ENCODE measurements around the gene ARMCX2. TPM values are rescaled to one million over a fixed set of nuclear protein-coding genes. Genes with fewer than 3 reads are reported as not detected.
"Not testable (repeated sequence)": the region's sequence is repeated elsewhere in the genome, so short reads cannot be mapped to it uniquely, and the experiment has no call there.

Gene ARMCX2
- total RNA-seq, 6 experiments from 2014 or later: 97.4 to 172 (median 110) TPM

DNA sequence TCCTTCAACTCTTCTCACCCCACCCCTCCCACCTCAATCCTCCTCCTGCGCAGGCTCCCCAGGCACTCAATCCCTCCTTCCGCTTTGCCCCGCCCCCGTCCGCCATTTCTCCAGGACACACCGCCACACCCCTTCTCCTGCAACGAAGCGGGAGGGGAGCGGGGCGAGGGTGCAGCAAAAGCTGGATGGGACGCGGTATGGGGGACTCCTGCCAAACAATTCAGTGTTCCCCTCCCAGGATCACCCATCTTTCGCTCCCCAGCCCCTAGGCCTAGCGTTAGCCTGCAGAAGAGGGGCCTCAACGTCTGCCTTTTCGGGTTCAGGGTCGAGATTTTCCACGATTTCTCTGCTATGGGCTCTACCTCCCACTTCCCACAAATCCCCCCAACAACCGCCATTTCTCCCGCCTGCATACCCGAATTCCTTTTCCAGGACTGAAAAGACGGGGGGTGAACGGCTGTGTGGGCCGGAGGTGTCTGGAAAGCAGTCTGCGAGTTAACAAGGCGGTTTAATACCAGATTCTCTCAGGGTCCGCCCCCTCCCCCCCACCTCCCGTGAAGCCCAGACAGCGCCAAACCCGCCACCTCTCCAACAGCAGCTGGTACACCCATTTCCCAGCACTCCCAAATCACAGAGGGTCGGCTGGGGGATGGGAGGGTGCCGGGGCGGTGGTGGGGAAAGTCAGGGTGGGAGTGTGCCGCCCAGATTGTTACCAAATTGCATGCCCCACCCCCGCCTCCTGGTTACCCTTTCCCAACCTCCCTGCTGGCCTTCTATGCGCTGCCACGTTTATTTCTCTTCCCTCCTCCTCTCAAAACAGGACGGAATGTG, 774 bp downstream of the ARMCX2 start:
- DNase-seq: no peak
- Mint-ChIP-seq H3K9me3 (no peaks in the 10 kb centered on the region), H3K4me1 (ENCODE audit: low read depth) (peaks cover 14% of the 10 kb centered on the region; the same call in 1 of the 2 replicates), H3K36me3 (ENCODE audit: low read depth) (no peaks in the 10 kb centered on the region), H3K4me3 (peak overlapping the region; percentile 87), H3K27me3 (ENCODE audit: insufficient read depth) (peaks cover 9% of the 10 kb centered on the region), H3K27ac (no peak overlapping the region; the same call in 1 of the 2 replicates)
- TF ChIP-seq, protein P1, sequence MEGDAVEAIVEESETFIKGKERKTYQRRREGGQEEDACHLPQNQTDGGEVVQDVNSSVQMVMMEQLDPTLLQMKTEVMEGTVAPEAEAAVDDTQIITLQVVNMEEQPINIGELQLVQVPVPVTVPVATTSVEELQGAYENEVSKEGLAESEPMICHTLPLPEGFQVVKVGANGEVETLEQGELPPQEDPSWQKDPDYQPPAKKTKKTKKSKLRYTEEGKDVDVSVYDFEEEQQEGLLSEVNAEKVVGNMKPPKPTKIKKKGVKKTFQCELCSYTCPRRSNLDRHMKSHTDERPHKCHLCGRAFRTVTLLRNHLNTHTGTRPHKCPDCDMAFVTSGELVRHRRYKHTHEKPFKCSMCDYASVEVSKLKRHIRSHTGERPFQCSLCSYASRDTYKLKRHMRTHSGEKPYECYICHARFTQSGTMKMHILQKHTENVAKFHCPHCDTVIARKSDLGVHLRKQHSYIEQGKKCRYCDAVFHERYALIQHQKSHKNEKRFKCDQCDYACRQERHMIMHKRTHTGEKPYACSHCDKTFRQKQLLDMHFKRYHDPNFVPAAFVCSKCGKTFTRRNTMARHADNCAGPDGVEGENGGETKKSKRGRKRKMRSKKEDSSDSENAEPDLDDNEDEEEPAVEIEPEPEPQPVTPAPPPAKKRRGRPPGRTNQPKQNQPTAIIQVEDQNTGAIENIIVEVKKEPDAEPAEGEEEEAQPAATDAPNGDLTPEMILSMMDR (IDR thresholded peaks at IDR 0.05): no peak

DNA sequence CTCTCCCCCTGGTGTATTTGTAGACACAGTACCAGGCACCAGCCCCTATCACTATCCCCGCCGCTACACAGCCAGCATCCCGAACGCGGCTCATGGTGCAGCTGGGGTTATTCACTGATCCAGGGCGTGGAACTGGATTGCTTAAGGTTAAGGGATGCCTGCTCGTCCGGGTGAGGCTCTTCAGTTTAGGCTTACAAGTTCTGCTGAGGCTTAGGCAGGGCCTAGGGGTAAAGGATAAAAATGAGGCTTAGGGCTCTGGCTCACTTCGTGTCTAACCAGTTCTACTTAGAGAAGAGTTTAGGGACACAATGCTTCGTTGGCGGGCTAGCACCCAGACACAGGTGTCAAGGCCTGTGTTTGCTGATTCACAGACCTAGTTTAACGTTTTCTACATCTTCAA, 2.2 kb downstream of the ARMCX2 start:
- DNase-seq: no peak
- Mint-ChIP-seq H3K4me3 (peak overlapping the region; percentile 87; the same call in 1 of the 2 replicates), H3K9me3 (no peaks in the 10 kb centered on the region), H3K36me3 (ENCODE audit: low read depth) (no peaks in the 10 kb centered on the region), H3K27me3 (ENCODE audit: insufficient read depth) (peaks cover 9% of the 10 kb centered on the region), H3K4me1 (ENCODE audit: low read depth) (peaks cover 14% of the 10 kb centered on the region; the same call in 1 of the 2 replicates), H3K27ac (no peak overlapping the region)
- TF ChIP-seq, protein P1 (IDR thresholded peaks at IDR 0.05): no peak

GRCh38 chrX:101656817-101657216, 2.8 kb downstream of the ARMCX2 start:
- Mint-ChIP-seq H3K4me3 (no peak overlapping the region), H3K36me3 (ENCODE audit: low read depth) (no peaks in the 10 kb centered on the region), H3K27me3 (ENCODE audit: insufficient read depth) (peaks cover 9% of the 10 kb centered on the region), H3K4me1 (ENCODE audit: low read depth) (peaks cover 14% of the 10 kb centered on the region; the same call in 1 of the 2 replicates), H3K27ac (no peak overlapping the region), H3K9me3 (no peaks in the 10 kb centered on the region)
- no peak for DNase-seq
- TF ChIP-seq, protein P1 (IDR thresholded peaks at IDR 0.05): no peak

- DNase-seq: no peak
Observed at GRCh38 chrX:101655534-101655933, 4.1 kb downstream of the ARMCX2 start.

GRCh38 chrX:101647716-101648115, 11.9 kb downstream of the ARMCX2 start:
- H3K4me3 Mint-ChIP-seq; H3K36me3 Mint-ChIP-seq (ENCODE audit: low read depth); H3K9me3 Mint-ChIP-seq; DNase-seq; H3K27me3 Mint-ChIP-seq (ENCODE audit: insufficient read depth); H3K4me1 Mint-ChIP-seq (ENCODE audit: low read depth); H3K27ac Mint-ChIP-seq: not testable (repeated sequence)

More at GRCh38 chrX:101655534-101655933, 4.1 kb downstream of the ARMCX2 start:
- H3K36me3 Mint-ChIP-seq (ENCODE audit: low read depth): no peaks in the 10 kb centered on the region
- peaks cover 3% of the 10 kb centered on the region; the same call in 1 of the 2 replicates for H3K27me3 Mint-ChIP-seq (ENCODE audit: insufficient read depth)
- TF ChIP-seq, protein P1 (IDR thresholded peaks at IDR 0.05): no peak
- H3K9me3 Mint-ChIP-seq: no peaks in the 10 kb centered on the region
- peaks cover 14% of the 10 kb centered on the region; the same call in 1 of the 2 replicates for H3K4me1 Mint-ChIP-seq (ENCODE audit: low read depth)
- H3K27ac Mint-ChIP-seq: no peak overlapping the region
- no peak overlapping the region for H3K4me3 Mint-ChIP-seq

DNA sequence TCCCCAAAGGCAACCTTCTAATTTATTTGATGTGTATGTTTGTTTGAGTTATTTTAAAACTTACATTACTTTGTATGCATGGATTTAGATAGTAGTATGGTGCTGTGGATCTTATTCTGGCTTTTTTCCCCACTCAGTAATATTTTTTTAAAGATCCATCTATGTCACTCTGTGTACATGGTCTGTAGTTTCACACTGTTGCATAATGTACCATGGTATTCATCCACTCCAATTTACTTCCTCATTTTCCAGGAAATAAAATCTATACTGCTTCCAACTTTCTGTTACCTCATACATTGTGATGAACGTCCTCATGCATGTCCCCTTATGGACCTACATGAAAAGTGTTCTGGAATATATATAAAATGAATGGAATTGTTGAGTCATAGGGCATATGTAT, 17.6 kb downstream of the ARMCX2 start:
- H3K4me1 Mint-ChIP-seq (ENCODE audit: low read depth): no peaks in the 10 kb centered on the region
- TF ChIP-seq, protein P1 (IDR thresholded peaks at IDR 0.05): no peak
- H3K27me3 Mint-ChIP-seq (ENCODE audit: insufficient read depth): no peaks in the 10 kb centered on the region
- no peaks in the 10 kb centered on the region for H3K9me3 Mint-ChIP-seq
- DNase-seq: no peak
- no peak overlapping the region for H3K4me3 Mint-ChIP-seq
- H3K36me3 Mint-ChIP-seq (ENCODE audit: low read depth): peaks cover 6% of the 10 kb centered on the region
- no peak overlapping the region for H3K27ac Mint-ChIP-seq

Data from HFFc6 (cell line).